ENCODE results near the gene IFT20. TPM values are rescaled to one million over a fixed set of nuclear protein-coding genes. Genes with fewer than 3 reads are reported as not detected.

IFT20 gene
- total RNA-seq, 1 donor from 2014 or later: 47.2 TPM

- H3K36me3 Mint-ChIP-seq (ENCODE audit: low read depth, unreplicated experiment): peaks cover 4% of the 10 kb centered on the region
- H3K9me3 Mint-ChIP-seq (ENCODE audit: unreplicated experiment): no peaks in the 10 kb centered on the region
- H3K27ac Mint-ChIP-seq (ENCODE audit: unreplicated experiment): no peak overlapping the region
- H3K4me1 Mint-ChIP-seq (ENCODE audit: unreplicated experiment): peaks cover 4% of the 10 kb centered on the region
- peaks cover 9% of the 10 kb centered on the region for H3K27me3 Mint-ChIP-seq (ENCODE audit: unreplicated experiment)
- TF ChIP-seq CTCF (IDR thresholded peaks at IDR 0.05; ENCODE audit: unreplicated experiment): no peak
- no peak overlapping the region for H3K4me3 Mint-ChIP-seq (ENCODE audit: unreplicated experiment)
- DNase-seq (ENCODE audit: low spot score): no peak
These were observed 32.5 kb upstream of the IFT20 start for GRCh38 chr17:28367641-28368305.

DNA sequence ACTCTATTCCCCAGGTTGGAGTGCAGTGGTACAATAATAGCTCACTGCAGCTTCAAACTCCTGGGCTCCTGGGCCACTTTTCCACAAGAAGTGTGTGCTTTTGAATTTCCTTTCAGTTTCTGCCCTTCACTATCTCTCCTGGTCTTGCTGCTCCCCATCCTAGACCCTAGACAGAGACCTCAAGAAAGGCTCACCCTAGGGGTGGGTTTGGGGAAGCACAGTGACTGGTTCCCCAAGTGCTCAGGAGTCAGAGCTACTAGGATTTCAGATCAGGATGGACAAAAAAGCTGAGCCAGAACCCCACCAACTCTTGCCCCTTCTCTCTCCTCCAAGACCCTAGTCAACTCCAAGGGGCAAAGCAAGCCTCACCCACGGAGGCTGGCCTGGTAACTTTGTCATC is 31.3 kb upstream of the IFT20 start:
- no peak overlapping the region for H3K27ac Mint-ChIP-seq (ENCODE audit: unreplicated experiment)
- H3K9me3 Mint-ChIP-seq (ENCODE audit: unreplicated experiment): no peaks in the 10 kb centered on the region
- peaks cover 9% of the 10 kb centered on the region for H3K27me3 Mint-ChIP-seq (ENCODE audit: unreplicated experiment)
- TF ChIP-seq CTCF (IDR thresholded peaks at IDR 0.05; ENCODE audit: unreplicated experiment): no peak
- H3K4me1 Mint-ChIP-seq (ENCODE audit: unreplicated experiment): peaks cover 3% of the 10 kb centered on the region
- no peak for DNase-seq (ENCODE audit: low spot score)
- H3K36me3 Mint-ChIP-seq (ENCODE audit: low read depth, unreplicated experiment): peaks cover 4% of the 10 kb centered on the region
- no peak overlapping the region for H3K4me3 Mint-ChIP-seq (ENCODE audit: unreplicated experiment)

GRCh38 chr17:28365487-28365886 is 30.2 kb upstream of the IFT20 start:
- no peak overlapping the region for H3K27ac Mint-ChIP-seq (ENCODE audit: unreplicated experiment)
- H3K4me1 Mint-ChIP-seq (ENCODE audit: unreplicated experiment): no peaks in the 10 kb centered on the region
- H3K9me3 Mint-ChIP-seq (ENCODE audit: unreplicated experiment): no peaks in the 10 kb centered on the region
- peaks cover 6% of the 10 kb centered on the region for H3K27me3 Mint-ChIP-seq (ENCODE audit: unreplicated experiment)
- no peak for TF ChIP-seq CTCF (IDR thresholded peaks at IDR 0.05; ENCODE audit: unreplicated experiment)
- DNase-seq (ENCODE audit: low spot score): no peak
- peaks cover 12% of the 10 kb centered on the region for H3K36me3 Mint-ChIP-seq (ENCODE audit: low read depth, unreplicated experiment)
- H3K4me3 Mint-ChIP-seq (ENCODE audit: unreplicated experiment): no peak overlapping the region

GRCh38 chr17:28364665-28365363 is 29.5 kb upstream of the IFT20 start, which contains the start of gene SEBOX:
SEBOX (minus strand) TSS chr17:28365199; CDS start chr17:28365151, 48 bp downstream.
- no peak within 1 kb of the TSS for H3K4me3 Mint-ChIP-seq (ENCODE audit: unreplicated experiment)
- H3K9me3 Mint-ChIP-seq (ENCODE audit: unreplicated experiment): no peaks in the 10 kb centered on the region
- peaks cover 16% of the 10 kb centered on the region for H3K36me3 Mint-ChIP-seq (ENCODE audit: low read depth, unreplicated experiment)
- no peak within 1 kb of the TSS for H3K27ac Mint-ChIP-seq (ENCODE audit: unreplicated experiment)
- no peaks in the 10 kb centered on the region for H3K4me1 Mint-ChIP-seq (ENCODE audit: unreplicated experiment)
- peaks cover 4% of the 10 kb centered on the region for H3K27me3 Mint-ChIP-seq (ENCODE audit: unreplicated experiment)
- no peak for DNase-seq (ENCODE audit: low spot score)
- TF ChIP-seq CTCF (IDR thresholded peaks at IDR 0.05; ENCODE audit: unreplicated experiment): no peak
